HG02885 (cell line): ENCODE measurements around the gene ASTE1.
"Not testable (repeated sequence)": the region's sequence is repeated elsewhere in the genome, so short reads cannot be mapped to it uniquely, and the experiment has no call there.

Source experiments
- ATAC-seq: cut with Tn5 transposase; IDR thresholded peaks from one replicate; pipeline ENCODE4 v1.9.1; 2021; ENCODE audit warnings: mild to moderate bottlenecking; ENCODE audit not compliant: unreplicated experiment, poor library complexity

The ASTE1 gene

GRCh38 chr3:131026321-131027151 is at the start of gene ASTE1, which contains the start of gene NEK11:
Gene ASTE1 (minus strand): TSS chr3:131026825. CDS start chr3:131025306, 1,519 bp downstream.
Gene NEK11 (plus strand): TSS chr3:131026877. CDS start chr3:131029709, 2,832 bp downstream.
- ATAC-seq = peak; percentile 99

GRCh38 chr3:131075632-131076328 is 49.2 kb upstream of the ASTE1 start:
- ATAC-seq = no peak

- no peak for ATAC-seq
Measured at GRCh38 chr3:131072845-131073244, 46.2 kb upstream of the ASTE1 start.

GRCh38 chr3:131072099-131072559 is 45.5 kb upstream of the ASTE1 start:
- ATAC-seq = no peak

- no peak for ATAC-seq
Measured at GRCh38 chr3:131067983-131068382, 41.4 kb upstream of the ASTE1 start.

- ATAC-seq = no peak
Measured at GRCh38 chr3:131053043-131053859, 26.6 kb upstream of the ASTE1 start.

- ATAC-seq = no peak
Measured at GRCh38 chr3:131050001-131050400, 23.4 kb upstream of the ASTE1 start.

- no peak for ATAC-seq
Measured at GRCh38 chr3:131048030-131048429, 21.4 kb upstream of the ASTE1 start.

GRCh38 chr3:131047582-131047981 is 21.0 kb upstream of the ASTE1 start:
- no peak for ATAC-seq

GRCh38 chr3:131042271-131042985 is 15.8 kb upstream of the ASTE1 start:
- ATAC-seq = not testable (repeated sequence)

GRCh38 chr3:131038326-131038725 is 11.7 kb upstream of the ASTE1 start:
- no peak for ATAC-seq

GRCh38 chr3:131036986-131037385 is 10.4 kb upstream of the ASTE1 start:
- no peak for ATAC-seq

- ATAC-seq = no peak
Measured at GRCh38 chr3:131036200-131036816, 9.7 kb upstream of the ASTE1 start.

GRCh38 chr3:131033480-131034080 is 7.0 kb upstream of the ASTE1 start:
- no peak for ATAC-seq

GRCh38 chr3:131031660-131032059 is 5.0 kb upstream of the ASTE1 start:
- no peak for ATAC-seq

GRCh38 chr3:131028844-131029243 is 2.2 kb upstream of the ASTE1 start:
- no peak for ATAC-seq

GRCh38 chr3:131025539-131025938 is 1.1 kb downstream of the ASTE1 start:
- no peak for ATAC-seq

GRCh38 chr3:131020122-131020693 is 6.4 kb downstream of the ASTE1 start:
- ATAC-seq = no peak

GRCh38 chr3:131018970-131019369 is 7.7 kb downstream of the ASTE1 start:
- ATAC-seq = no peak
